Measurements from ENCODE around the gene HNF1B. TPM values are rescaled to one million over a fixed set of nuclear protein-coding genes. Genes with fewer than 3 reads are reported as not detected.

The HNF1B gene
- total RNA-seq, 4 donors from 2014 or later = not detected

- intact Hi-C loops (cut with DNase I; ENCODE audit: low total_unique reads) (no loop called here), in situ Hi-C loops (cut with MboI; ENCODE audit: low sequenced_read_pairs in 4 of 4) (no loop called here)
Measured at GRCh38 chr17:37764383-37764782, 19.5 kb upstream of the HNF1B start.

DNA sequence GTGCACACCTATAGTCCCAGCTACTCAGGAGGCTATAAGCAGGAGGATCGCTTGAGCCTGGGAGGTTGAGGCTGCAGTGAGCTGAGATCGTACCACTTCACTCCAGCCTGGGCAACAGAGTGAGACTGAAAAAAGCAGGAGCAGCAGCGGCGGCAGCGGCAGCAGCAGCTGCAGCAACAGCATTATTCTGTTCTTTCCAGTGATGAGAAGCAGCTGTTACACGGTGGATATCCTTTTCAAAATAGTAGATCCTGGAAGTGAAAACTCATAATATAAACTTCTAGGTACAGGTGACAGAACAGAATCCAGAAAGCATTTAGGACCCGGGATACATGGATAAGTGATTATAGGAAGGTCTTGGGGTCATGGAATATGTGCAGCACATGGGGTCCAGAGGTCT, 17.8 kb upstream of the HNF1B start:
- TF ChIP-seq POLR2A (IDR thresholded peaks at IDR 0.05) = no peak
- no peak for TF ChIP-seq CTCF (IDR thresholded peaks at IDR 0.05 in 4 of 5, conservative IDR thresholded peaks at IDR 0.05 in 1 of 5)
- no peaks in the 10 kb centered on the region for H3K4me1 ChIP-seq
- in situ Hi-C loops (cut with MboI; ENCODE audit: low sequenced_read_pairs in 4 of 4) = no loop called here
- H3K27ac ChIP-seq = no peak overlapping the region
- no peaks in the 10 kb centered on the region for H3K9me3 ChIP-seq
- H3K4me3 ChIP-seq = no peak overlapping the region
- DNase-seq = no peak
- intact Hi-C loops (cut with DNase I; ENCODE audit: low total_unique reads) = no loop called here
- no peak for ATAC-seq
- H3K36me3 ChIP-seq = no peaks in the 10 kb centered on the region
- peaks cover 17 to 45% (median 19%) of the 10 kb centered on the region in 3 donors for H3K27me3 ChIP-seq

More at GRCh38 chr17:37764383-37764782, 19.5 kb upstream of the HNF1B start:
- no peaks in the 10 kb centered on the region for H3K9me3 ChIP-seq
- no peaks in the 10 kb centered on the region for H3K36me3 ChIP-seq
- no peak overlapping the region for H3K4me3 ChIP-seq
- no peak for ATAC-seq
- H3K27ac ChIP-seq = no peak overlapping the region
- no peak for DNase-seq
- peaks cover 12 to 37% (median 17%) of the 10 kb centered on the region in 3 donors for H3K27me3 ChIP-seq
- no peaks in the 10 kb centered on the region for H3K4me1 ChIP-seq
- TF ChIP-seq CTCF (IDR thresholded peaks at IDR 0.05 in 4 of 5, conservative IDR thresholded peaks at IDR 0.05 in 1 of 5) (no peak), POLR2A (IDR thresholded peaks at IDR 0.05) (no peak)

- Histone ChIP-seq H3K36me3 (no peaks in the 10 kb centered on the region), H3K9me3 (no peaks in the 10 kb centered on the region), H3K27me3 (peaks cover 17 to 50% (median 19%) of the 10 kb centered on the region in 3 donors), H3K4me1 (no peaks in the 10 kb centered on the region), H3K4me3 (no peak overlapping the region), H3K27ac (no peak overlapping the region)
- DNase-seq = no peak
- ATAC-seq = no peak
- intact Hi-C loops (cut with DNase I; ENCODE audit: low total_unique reads) = no loop called here
- no peak for TF ChIP-seq POLR2A (IDR thresholded peaks at IDR 0.05)
- TF ChIP-seq CTCF (IDR thresholded peaks at IDR 0.05 in 4 of 5, conservative IDR thresholded peaks at IDR 0.05 in 1 of 5) = no peak
- in situ Hi-C loops (cut with MboI; ENCODE audit: low sequenced_read_pairs in 4 of 4) = no loop called here
Measured at GRCh38 chr17:37761961-37762360, 17.1 kb upstream of the HNF1B start.

- Histone ChIP-seq H3K27ac (no peak overlapping the region), H3K27me3 (peaks cover 15 to 52% (median 19%) of the 10 kb centered on the region in 3 donors), H3K36me3 (no peaks in the 10 kb centered on the region), H3K4me1 (no peaks in the 10 kb centered on the region), H3K4me3 (no peak overlapping the region), H3K9me3 (no peaks in the 10 kb centered on the region)
- in situ Hi-C loops (cut with MboI; ENCODE audit: low sequenced_read_pairs in 4 of 4) = no loop called here
- intact Hi-C loops (cut with DNase I; ENCODE audit: low total_unique reads) = no loop called here
- TF ChIP-seq CTCF (IDR thresholded peaks at IDR 0.05 in 4 of 5, conservative IDR thresholded peaks at IDR 0.05 in 1 of 5) (no peak), POLR2A (IDR thresholded peaks at IDR 0.05) (no peak)
- ATAC-seq (no peak), DNase-seq (no peak)
Measured at GRCh38 chr17:37761059-37761458, 16.2 kb upstream of the HNF1B start.

DNA sequence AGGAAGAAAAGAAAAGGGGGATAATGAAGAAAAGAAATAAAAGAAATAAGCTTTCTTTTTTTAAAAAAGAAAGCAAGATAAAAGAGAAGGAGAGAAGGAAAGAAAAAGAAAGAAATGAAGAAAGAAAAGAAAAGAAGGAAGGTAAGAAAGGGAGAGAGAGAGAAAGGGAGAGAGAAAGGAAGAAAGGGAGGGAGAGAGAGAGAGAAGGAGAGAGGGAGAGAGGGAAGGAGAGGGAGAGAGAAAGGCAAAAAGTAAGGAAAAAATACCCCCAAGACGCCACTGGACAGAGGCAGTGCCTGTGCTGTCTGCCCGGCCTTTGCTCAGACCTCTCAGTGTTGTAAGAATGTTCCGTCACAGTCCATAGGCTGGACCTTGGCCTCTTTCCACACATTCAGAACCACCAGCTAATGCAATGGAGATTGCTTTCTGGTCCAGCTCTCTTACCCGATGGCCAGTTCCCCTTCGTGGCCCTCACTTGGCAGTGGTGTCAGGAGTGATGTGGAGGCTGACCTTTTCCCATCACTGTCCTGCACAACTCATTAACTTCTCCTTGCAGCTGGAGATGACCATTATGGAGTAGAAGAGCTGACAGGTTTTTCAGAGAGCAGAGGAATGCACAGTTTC, 14.3 kb upstream of the HNF1B start:
- in situ Hi-C loops (cut with MboI; ENCODE audit: low sequenced_read_pairs in 4 of 4) (no loop called here), intact Hi-C loops (cut with DNase I; ENCODE audit: low total_unique reads) (no loop called here)
- Histone ChIP-seq H3K27ac (no peak overlapping the region), H3K4me1 (no peaks in the 10 kb centered on the region), H3K27me3 (peaks cover 12 to 41% (median 19%) of the 10 kb centered on the region in 3 donors), H3K36me3 (no peaks in the 10 kb centered on the region), H3K9me3 (no peaks in the 10 kb centered on the region), H3K4me3 (no peak overlapping the region)
- DNase-seq = no peak
- TF ChIP-seq POLR2A (IDR thresholded peaks at IDR 0.05) (no peak), CTCF (IDR thresholded peaks at IDR 0.05 in 4 of 5, conservative IDR thresholded peaks at IDR 0.05 in 1 of 5) (no peak)
- no peak for ATAC-seq

Data from gastrocnemius medialis (tissue), 4 donors.